Measurements from ENCODE around the gene KCND3.

DNA sequence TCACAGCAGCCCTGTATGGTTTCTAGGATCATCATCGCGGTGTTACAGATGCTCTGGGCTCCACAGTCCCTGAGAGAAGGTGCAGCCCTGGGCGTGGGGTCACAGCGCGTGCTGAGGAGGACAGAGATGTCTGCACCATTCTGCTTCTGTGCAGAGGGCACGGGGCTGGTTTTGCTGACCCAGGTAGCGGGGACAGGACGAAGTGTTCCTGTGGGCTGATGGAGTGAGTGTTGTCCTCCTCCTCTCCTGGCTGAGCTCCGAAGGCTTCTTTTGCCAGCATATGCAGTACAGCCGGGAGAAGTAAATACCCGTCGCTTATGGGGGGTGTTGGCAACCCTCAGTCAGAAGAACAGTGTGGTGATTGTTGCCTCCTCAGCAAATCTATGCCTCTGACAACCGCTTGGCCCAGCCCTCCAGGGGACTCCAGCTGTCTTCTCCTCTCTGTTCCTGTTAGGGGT is 132.2 kb downstream of the KCND3 start:
- no peak for TF ChIP-seq POLR2AphosphoS5 (IDR thresholded peaks at IDR 0.05)
- TF ChIP-seq, protein P1, sequence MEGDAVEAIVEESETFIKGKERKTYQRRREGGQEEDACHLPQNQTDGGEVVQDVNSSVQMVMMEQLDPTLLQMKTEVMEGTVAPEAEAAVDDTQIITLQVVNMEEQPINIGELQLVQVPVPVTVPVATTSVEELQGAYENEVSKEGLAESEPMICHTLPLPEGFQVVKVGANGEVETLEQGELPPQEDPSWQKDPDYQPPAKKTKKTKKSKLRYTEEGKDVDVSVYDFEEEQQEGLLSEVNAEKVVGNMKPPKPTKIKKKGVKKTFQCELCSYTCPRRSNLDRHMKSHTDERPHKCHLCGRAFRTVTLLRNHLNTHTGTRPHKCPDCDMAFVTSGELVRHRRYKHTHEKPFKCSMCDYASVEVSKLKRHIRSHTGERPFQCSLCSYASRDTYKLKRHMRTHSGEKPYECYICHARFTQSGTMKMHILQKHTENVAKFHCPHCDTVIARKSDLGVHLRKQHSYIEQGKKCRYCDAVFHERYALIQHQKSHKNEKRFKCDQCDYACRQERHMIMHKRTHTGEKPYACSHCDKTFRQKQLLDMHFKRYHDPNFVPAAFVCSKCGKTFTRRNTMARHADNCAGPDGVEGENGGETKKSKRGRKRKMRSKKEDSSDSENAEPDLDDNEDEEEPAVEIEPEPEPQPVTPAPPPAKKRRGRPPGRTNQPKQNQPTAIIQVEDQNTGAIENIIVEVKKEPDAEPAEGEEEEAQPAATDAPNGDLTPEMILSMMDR (IDR thresholded peaks at IDR 0.05): no peak
- TF ChIP-seq EP300 (IDR thresholded peaks at IDR 0.05): no peak
- TF ChIP-seq POLR2A (IDR thresholded peaks at IDR 0.05): no peak
